HepG2 (cell line): Measurements from ENCODE around the gene VPS13D. TPM values are rescaled to one million over a fixed set of nuclear protein-coding genes. Genes with fewer than 3 reads are reported as not detected.

ENCODE experiments used
- DPF2 ChIP-seq: sonication (generic); formaldehyde crosslinking; IDR thresholded peaks from 2 replicates; pipeline ENCODE4 v1.4.0; 2020; ENCODE audit warnings: mild to moderate bottlenecking, low read depth, missing genetic modification reagents, borderline replicate concordance
- GMEB2 ChIP-seq: IDR thresholded peaks from 2 replicates; pipeline ENCODE4 v1.6.1; 2016; ENCODE audit warnings: missing biosample characterization, missing genetic modification reagents, low read depth
- JUNB ChIP-seq: sonication (generic); formaldehyde crosslinking; IDR thresholded peaks from 2 replicates; pipeline ENCODE4 v1.8.0; 2022; ENCODE audit warnings: missing genetic modification reagents, mild to moderate bottlenecking, borderline replicate concordance
- KIAA2018 ChIP-seq: sonication (generic); formaldehyde crosslinking; IDR thresholded peaks from 2 replicates; pipeline ENCODE4 v1.5.0; 2020; ENCODE audit warnings: mild to moderate bottlenecking, missing genetic modification reagents, borderline replicate concordance
- PRDM10 ChIP-seq: sonication (generic); formaldehyde crosslinking; IDR thresholded peaks from 2 replicates; pipeline ENCODE4 v1.4.0; 2020; ENCODE audit warnings: low read depth, missing genetic modification reagents
- SRSF1 ChIP-seq: fragments of 200-400 bp; formaldehyde crosslinking; optimal IDR thresholded peaks from 2 replicates; pipeline ENCODE3; 2017; ENCODE audit warnings: mild to moderate bottlenecking, low read depth, low read length, moderate library complexity
- TCF12 ChIP-seq, 2 experiments: fragments of 450-650 bp in 1 of 2; sonication (generic) in 1 of 2; formaldehyde crosslinking in 1 of 2; IDR thresholded peaks; 2 replicates each; pipeline versions ENCODE4 v1.6.1 to v1.8.0; 2017 to 2022; ENCODE audit warnings: antibody characterized with exemption in 1 of 2, mild to moderate bottlenecking in 1 of 2, missing genetic modification reagents in 1 of 2, moderate library complexity in 1 of 2
- THAP7 ChIP-seq: sonication (generic); formaldehyde crosslinking; IDR thresholded peaks from 2 replicates; pipeline ENCODE4 v1.8.1; 2023; ENCODE audit warnings: mild to moderate bottlenecking, missing genetic modification reagents
- YEATS4 ChIP-seq: sonication (generic); formaldehyde crosslinking; IDR thresholded peaks from 2 replicates; pipeline ENCODE4 v1.4.0; 2020; ENCODE audit warnings: missing genetic modification reagents, borderline replicate concordance
- YY1 ChIP-seq: IDR thresholded peaks from 2 replicates; pipeline ENCODE4 v1.6.1; 2011; ENCODE audit warnings: low read length, low read depth, moderate library complexity, mild to moderate bottlenecking; ENCODE audit not compliant: insufficient read depth, insufficient replicate concordance
- ZNF230 ChIP-seq: sonication (generic); formaldehyde crosslinking; IDR thresholded peaks from 2 replicates; pipeline ENCODE4 v1.4.0; 2020; ENCODE audit warnings: mild to moderate bottlenecking, missing genetic modification reagents
- ZNF644 ChIP-seq: IDR thresholded peaks from 2 replicates; pipeline ENCODE4 v1.6.1; 2016; ENCODE audit warnings: low read depth
- ZNF775 ChIP-seq: sonication (generic); formaldehyde crosslinking; IDR thresholded peaks from 2 replicates; pipeline ENCODE4 v1.4.0; 2020; ENCODE audit warnings: missing genetic modification reagents, mild to moderate bottlenecking, moderate library complexity, borderline replicate concordance
- polyA plus RNA-seq, 8 experiments: library from polyadenylated mRNA; depleted of rRNA in 3 of 8; stranded (reverse) in 7 of 8; unstranded in 1 of 8; fragments of >200 nt; fragmentation: Illumina TruSeq in 4 of 8; extraction: Trizol in 4 of 8; gene quantifications; 2 replicates each; pipeline versions ENCODE4 v1.2.1 to v1.2.3, GENCODE V29; 2011 to 2016; ENCODE audit warnings: low read depth in 4 of 8, missing spikeins in 1 of 8, mixed read lengths in 1 of 8; ENCODE audit not compliant: insufficient read depth in 1 of 8
- total RNA-seq, 5 experiments: library from RNA; depleted of rRNA; stranded (reverse); fragments of >200 nt; fragmentation: Illumina TruSeq; extraction: Trizol; gene quantifications; 2 replicates each; pipeline ENCODE4 v1.2.3, GENCODE V29; 2016; ENCODE audit warnings: low read depth in 1 of 5

Gene VPS13D
- total and polyA plus RNA-seq, 2 of the 13 experiments (the other 11 are each of a cell fraction or from before 2014, with no cell fraction given) = 8.6 to 13.9 TPM

GRCh38 chr1:12402159-12402673 is 172.4 kb downstream of the VPS13D start (continued):
- TF ChIP-seq PRDM10 (CRISPR knock-in tag) = no peak
- no peak for TF ChIP-seq KIAA2018 (CRISPR knock-in tag)
- peak; percentile 92 for TF ChIP-seq DPF2 (CRISPR knock-in tag)
- no peak for TF ChIP-seq ZNF775
- no peak for TF ChIP-seq TCF12 (IDR thresholded peaks at IDR 0.05)
- peak; percentile 87; the same call in 1 of the 2 replicates for TF ChIP-seq TCF12 (CRISPR knock-in tag; IDR thresholded peaks at IDR 0.05)
- no peak for TF ChIP-seq GMEB2
- TF ChIP-seq YY1 = no peak
- no peak for TF ChIP-seq YEATS4 (CRISPR knock-in tag)
- TF ChIP-seq SRSF1 = no peak
- TF ChIP-seq ZNF230 (CRISPR knock-in tag) = no peak
- peak; percentile 6; the same call in 1 of the 2 replicates for TF ChIP-seq ZNF644 (CRISPR knock-in tag)
- no peak for TF ChIP-seq THAP7 (CRISPR knock-in tag)
- 0 out of 2 replicates have a peak, but pooled peaks have one; percentile 27 for TF ChIP-seq JUNB
